H1 (cell line): ENCODE data around the gene LRRC25. TPM values are rescaled to one million over a fixed set of nuclear protein-coding genes. Genes with fewer than 3 reads are reported as not detected.

ENCODE experiments used
- CTCF ChIA-PET: fragments of 300-600 bp; sonication (Branson Sonifier 250); formaldehyde crosslinking; loops from one replicate; lab custom pipeline; 2021; ENCODE audit not compliant: partially characterized antibody; lab: Charles Lee
- POLR2A ChIA-PET: fragments of 300-600 bp; sonication (Branson Sonifier 250); formaldehyde crosslinking; loops from one replicate; lab custom pipeline; 2021; ENCODE audit warnings: inconsistent platforms; ENCODE audit not compliant: partially characterized antibody; lab: Charles Lee
- DNase-seq, 2 experiments: peaks; one replicate each; pipeline versions ENCODE4 v3.0.0 to v3.0.0-alpha.2; 2010 to 2022; ENCODE audit warnings: low spot score in 2 of 2, low read depth in 1 of 2, mixed read lengths in 1 of 2
- FAIRE-seq: peaks from 2 replicates; lab custom pipeline; 2011; peaks lifted over from hg19 to GRCh38; lab: Jason Lieb, UNC
- H2AFZ ChIP-seq: 2 replicates; pipeline ENCODE4 v1.8.1; 2012; ENCODE audit warnings: low read length, inconsistent platforms
- H2AK5ac ChIP-seq: 2 replicates; pipeline ENCODE4 v1.6.1; 2013; ENCODE audit warnings: low read depth, low read length
- H2BK120ac ChIP-seq: replicated peaks from 2 replicates; pipeline ENCODE3; 2013; ENCODE audit warnings: low read depth, low read length, inconsistent platforms
- H2BK12ac ChIP-seq: 2 replicates; pipeline ENCODE4 v1.6.1; 2013; ENCODE audit warnings: low read depth, low read length
- H2BK15ac ChIP-seq: 2 replicates; pipeline ENCODE4 v1.6.1; 2013; ENCODE audit warnings: low read length
- H2BK20ac ChIP-seq: 2 replicates; pipeline ENCODE4 v1.6.1; 2013; ENCODE audit warnings: low read length
- H2BK5ac ChIP-seq: 2 replicates; pipeline ENCODE4 v1.6.1; 2013; ENCODE audit warnings: low read depth, low read length
- H3K14ac ChIP-seq: 2 replicates; pipeline ENCODE4 v1.6.1; 2013; ENCODE audit warnings: inconsistent platforms; ENCODE audit not compliant: insufficient read length
- H3K18ac ChIP-seq: 2 replicates; pipeline ENCODE4 v1.6.1; 2013; ENCODE audit warnings: low read length; ENCODE audit errors: extremely low read depth
- H3K23ac ChIP-seq: 2 replicates; pipeline ENCODE4 v1.6.1; 2013; ENCODE audit warnings: inconsistent platforms; ENCODE audit not compliant: insufficient read length
- H3K23me2 ChIP-seq: 2 replicates; pipeline ENCODE4 v1.6.1; 2013; ENCODE audit warnings: low read depth, low read length
- H3K27ac ChIP-seq: 2 replicates; pipeline ENCODE4 v1.6.1; 2011; ENCODE audit warnings: low read depth, low read length, inconsistent platforms
- H3K27me3 ChIP-seq, 4 experiments: replicated peaks in 1 of 4; 1 replicate in 1 of 4; 2 replicates in 3 of 4; pipeline versions ENCODE4 v1.6.1 to v1.8.1; 2011 to 2013; ENCODE audit warnings: low read length in 3 of 4, mild to moderate bottlenecking in 3 of 4, inconsistent platforms in 2 of 4, mixed read lengths in 2 of 4, moderate library complexity in 1 of 4; ENCODE audit not compliant: control insufficient read depth in 3 of 4, insufficient read depth in 3 of 4; ENCODE audit errors: extremely low read depth in 1 of 4
- H3K36me3 ChIP-seq, 4 experiments: 2 replicates each; pipeline versions ENCODE4 v1.6.1 to v1.8.1; 2011 to 2013; ENCODE audit warnings: mild to moderate bottlenecking in 4 of 4, low read length in 3 of 4, moderate library complexity in 2 of 4, control low read depth in 1 of 4, inconsistent platforms in 1 of 4; ENCODE audit not compliant: insufficient read depth in 4 of 4, control insufficient read depth in 2 of 4
- H3K4ac ChIP-seq: replicated peaks from 2 replicates; pipeline ENCODE3; 2013; ENCODE audit warnings: low read length, low read depth, mixed read lengths, inconsistent platforms; ENCODE audit not compliant: insufficient read length
- H3K4me1 ChIP-seq, 4 experiments: replicated peaks in 1 of 4; 1 replicate in 1 of 4; 2 replicates in 3 of 4; pipeline versions ENCODE4 v1.6.1 to v1.8.1; 2011 to 2013; ENCODE audit warnings: low read length in 3 of 4, inconsistent platforms in 2 of 4, mixed read lengths in 1 of 4; ENCODE audit not compliant: insufficient read depth in 4 of 4, control insufficient read depth in 3 of 4
- H3K4me2 ChIP-seq, 2 experiments: 2 replicates each; pipeline versions ENCODE4 v1.6.1 to v1.8.1; 2011 to 2013; ENCODE audit warnings: low read depth in 2 of 2, low read length in 2 of 2, control low read depth in 1 of 2, inconsistent platforms in 1 of 2, mild to moderate bottlenecking in 1 of 2; ENCODE audit not compliant: insufficient read depth in 1 of 2
- H3K4me3 ChIP-seq, 4 experiments: fragments of 200-600, 300-600 bp in 1 of 4; sonication (generic), shearing (Covaris generic), sonication (Bioruptor Twin) in 1 of 4; 2 replicates each; pipeline versions ENCODE4 v1.5.1 to v1.8.1; 2011 to 2016; ENCODE audit warnings: low read length in 4 of 4, low read depth in 3 of 4, control low read depth in 2 of 4, inconsistent platforms in 2 of 4, mild to moderate bottlenecking in 2 of 4, mixed read lengths in 1 of 4, moderate library complexity in 1 of 4; ENCODE audit not compliant: insufficient read depth in 2 of 4; ENCODE audit errors: extremely low read depth in 1 of 4
- H3K56ac ChIP-seq: replicated peaks from 2 replicates; pipeline ENCODE3; 2013; ENCODE audit warnings: low read depth, mild to moderate bottlenecking, mixed read lengths, low read length, inconsistent platforms; ENCODE audit not compliant: insufficient read length
- H3K79me1 ChIP-seq: 2 replicates; pipeline ENCODE4 v1.6.1; 2013; ENCODE audit warnings: low read depth, low read length, control low read depth
- H3K79me2 ChIP-seq, 2 experiments: 2 replicates each; pipeline versions ENCODE4 v1.6.1 to v1.8.1; 2012 to 2013; ENCODE audit warnings: low read length in 2 of 2, mild to moderate bottlenecking in 2 of 2, inconsistent platforms in 1 of 2; ENCODE audit not compliant: insufficient read depth in 2 of 2, control insufficient read depth in 1 of 2
- H3K9ac ChIP-seq, 4 experiments: replicated peaks in 1 of 4; 1 replicate in 1 of 4; 2 replicates in 3 of 4; pipeline versions ENCODE4 v1.6.1 to v1.8.1; 2011 to 2013; ENCODE audit warnings: low read depth in 3 of 4, low read length in 3 of 4, control low read depth in 2 of 4, mild to moderate bottlenecking in 2 of 4, moderate library complexity in 2 of 4, inconsistent platforms in 1 of 4; ENCODE audit errors: extremely low read depth in 1 of 4
- H3K9me3 ChIP-seq, 2 experiments: 2 replicates each; pipeline versions ENCODE4 v1.6.1 to v1.8.1; 2012 to 2013; ENCODE audit warnings: mild to moderate bottlenecking in 2 of 2, moderate library complexity in 2 of 2, control low read depth in 1 of 2, inconsistent platforms in 1 of 2, low read depth in 1 of 2, low read length in 1 of 2, mixed read lengths in 1 of 2; ENCODE audit not compliant: insufficient read depth in 2 of 2
- H4K20me1 ChIP-seq, 2 experiments: replicated peaks in 1 of 2; 2 replicates each; pipeline versions ENCODE3 to v1.8.1; 2011 to 2013; ENCODE audit warnings: inconsistent platforms in 2 of 2, low read length in 2 of 2, mild to moderate bottlenecking in 1 of 2; ENCODE audit not compliant: insufficient read depth in 2 of 2, control insufficient read depth in 1 of 2
- H4K5ac ChIP-seq: 2 replicates; pipeline ENCODE4 v1.6.1; 2013; ENCODE audit warnings: low read length, low read depth, mixed read lengths, inconsistent platforms; ENCODE audit not compliant: insufficient read length
- H4K8ac ChIP-seq: 2 replicates; pipeline ENCODE4 v1.8.0; 2013; ENCODE audit warnings: mild to moderate bottlenecking, moderate library complexity, low read length, inconsistent platforms; ENCODE audit not compliant: insufficient read depth; ENCODE audit errors: extremely low read depth
- H4K91ac ChIP-seq: replicated peaks from 2 replicates; pipeline ENCODE3; 2013; ENCODE audit warnings: low read length, mixed read lengths, inconsistent platforms; ENCODE audit not compliant: insufficient read length
- RFX5 ChIP-seq: IDR thresholded peaks from 2 replicates; pipeline ENCODE4 v1.6.1; 2011; ENCODE audit warnings: low read depth, low read length, improper control_type of control experiment, borderline replicate concordance
- SP1 ChIP-seq: IDR thresholded peaks from 2 replicates; pipeline ENCODE4 v1.6.1; 2011; ENCODE audit warnings: low read depth, low read length
- WGBS, 2 experiments: shearing (Covaris generic) in 1 of 2; methylation state at CpG; one replicate each; pipeline versions ENCODE4 v1.1.6 to v1.1.7; 2013 to 2015; ENCODE audit warnings: low lambda C conversion rate in 2 of 2, mixed read lengths in 2 of 2, inconsistent platforms in 1 of 2, low coverage in 1 of 2, missing lambda C conversion rate in 1 of 2; ENCODE audit not compliant: insufficient replicate concordance in 2 of 2, insufficient coverage in 1 of 2, insufficient read length in 1 of 2; ENCODE audit errors: extremely low coverage in 1 of 2, missing lambda C conversion rate in 1 of 2; 5-methylcytosine and 5-hydroxymethylcytosine counted together
- polyA plus RNA-seq, 7 experiments: library from polyadenylated mRNA; depleted of rRNA in 3 of 7; stranded (reverse) in 5 of 7; unstranded in 2 of 7; fragments of >200 nt in 5 of 7; fragments of 200-250 nt in 2 of 7; gene quantifications; 1 replicate in 5 of 7; 2 replicates in 1 of 7; 4 replicates in 1 of 7; pipeline versions ENCODE4 v1.2.1 to v1.2.3, GENCODE V29; 2011 to 2013; ENCODE audit warnings: missing spikeins in 2 of 7, mixed read lengths in 2 of 7
- total RNA-seq: library from RNA; stranded (reverse); fragmentation: NEBNext Ultra II Directional; extraction: Animal tissue kit (Norgen Biotek cat#: 25700); gene quantifications from 2 replicates; pipeline ENCODE4 v1.2.1, GENCODE V29; 2021

Gene LRRC25
- total and polyA plus RNA-seq, 2 of the 8 experiments (the other 6 are each of a cell fraction or from before 2014, with no cell fraction given) = 0.20 to 0.41 TPM

GRCh38 chr19:18361646-18362045, 35.8 kb downstream of the LRRC25 start:
- Histone ChIP-seq H4K20me1 (no peaks in the 10 kb centered on the region), H3K23me2 (no peaks in the 10 kb centered on the region), H2BK120ac (no peak overlapping the region), H3K79me2 (no peaks in the 10 kb centered on the region), H3K9ac (no peak overlapping the region), H3K14ac (no peak overlapping the region), H3K4me2 (no peak overlapping the region), H2AFZ (no peak overlapping the region), H3K36me3 (peaks cover 2 to 14% (median 3%) of the 10 kb centered on the region in 4 experiments; a peak in 5 of 8 replicates), H3K27me3 (no peaks in the 10 kb centered on the region), H2AK5ac (no peak overlapping the region), H3K23ac (no peak overlapping the region), H2BK20ac (0 out of 2 replicates have a peak overlapping the region, but pooled peaks have one; percentile 34), H3K56ac (no peak overlapping the region), H3K4me1 (peaks cover 1 to 8% (median 5%) of the 10 kb centered on the region in 4 experiments; a peak in 5 of 7 replicates), H2BK15ac (no peak overlapping the region), H2BK12ac (no peak overlapping the region), H2BK5ac (no peak overlapping the region), H4K5ac (no peak overlapping the region), H3K27ac (no peak overlapping the region), H4K8ac (no peak overlapping the region), H4K91ac (no peak overlapping the region), H3K9me3 (peaks cover 0 to 2% of the 10 kb centered on the region in 2 experiments; a peak in 1 of 4 replicates), H3K4ac (no peak overlapping the region), H3K79me1 (no peaks in the 10 kb centered on the region), H3K4me3 (no peak overlapping the region), H3K18ac (no peak overlapping the region)
- DNase-seq (no peak), FAIRE-seq (no peak)
- CTCF ChIA-PET = interaction anchor here (0.5 to 8.1 kb wide), 9 partner anchors 12 to 92 kb away, joined by 3 to 69 read pairs (median 17); partner anchors contain the start of gene GDF15
- TF ChIP-seq SP1 (no peak), RFX5 (no peak)
- 91% methylated on average over 8 of the region's 8 CpGs; no CpG with 5 or more reads in 1 of the 2 experiments for WGBS, 2 experiments
- POLR2A ChIA-PET = interaction anchor here (1.5 to 2.3 kb wide), 2 partner anchors 13 to 80 kb away, joined by 3 to 8 read pairs; partner anchors contain the start of gene JUND
